AG04450 (cell line): ENCODE measurements around the gene CCR4. TPM values are rescaled to one million over a fixed set of nuclear protein-coding genes. Genes with fewer than 3 reads are reported as not detected.
"Not testable (repeated sequence)": the region's sequence is repeated elsewhere in the genome, so short reads cannot be mapped to it uniquely, and the experiment has no call there.

Experiments
- CTCF ChIA-PET: fragments of 300-600, 350-600 bp; formaldehyde crosslinking; extraction: SDS; loops from one replicate; lab custom pipeline; 2022; ENCODE audit warnings: antibody characterized with exemption, inconsistent platforms; lab: Charles Lee
- POLR2A ChIA-PET: fragments of 350-600 bp; formaldehyde crosslinking; extraction: SDS; loops from one replicate; lab custom pipeline; 2021; ENCODE audit warnings: antibody characterized with exemption, inconsistent platforms; lab: Yijun Ruan, JAX
- DNase-seq: peaks from one replicate; pipeline ENCODE4 v3.0.0-alpha.2; 2011; ENCODE audit warnings: low read depth, low spot score
- H3K27ac ChIP-seq: one replicate; pipeline ENCODE4 v1.5.1; 2012; ENCODE audit warnings: low read depth, low read length, control low read depth
- H3K27me3 ChIP-seq: one replicate; pipeline ENCODE4 v1.6.0; 2012; ENCODE audit warnings: low read length; ENCODE audit not compliant: control insufficient read depth, insufficient read depth
- H3K4me3 ChIP-seq: 2 replicates; pipeline ENCODE4 v1.5.1; 2011; ENCODE audit warnings: mild to moderate bottlenecking, low read depth, low read length, control low read depth
- H3K9me3 ChIP-seq: 2 replicates; pipeline ENCODE4 v1.5.1; 2012; ENCODE audit warnings: low read length; ENCODE audit not compliant: control insufficient read depth, insufficient read depth
- CTCF ChIP-seq: IDR thresholded peaks from 2 replicates; pipeline ENCODE4 v1.5.1; 2011; ENCODE audit warnings: low read depth, low read length, control low read depth, inconsistent platforms
- polyA plus RNA-seq: library from polyadenylated mRNA; depleted of rRNA; stranded (reverse); fragments of >200 nt; gene quantifications from 2 replicates; pipeline ENCODE4 v1.2.3, GENCODE V29; 2011

The CCR4 gene
- polyA plus RNA-seq, 1 experiment: not detected

- Histone ChIP-seq H3K4me3 (no peak overlapping the region), H3K27ac (no peak overlapping the region), H3K9me3 (peaks cover 4% of the 10 kb centered on the region; the same call in 1 of the 2 replicates), H3K27me3 (no peaks in the 10 kb centered on the region)
- ChIA-PET POLR2A (no interaction called here), CTCF (no interaction called here)
- DNase-seq: no peak
- no peak for TF ChIP-seq CTCF
Observed at GRCh38 chr3:32912046-32912445, 39.4 kb upstream of the CCR4 start.

GRCh38 chr3:32913790-32914446 lies 37.5 kb upstream of the CCR4 start:
- Histone ChIP-seq H3K27me3 (peaks cover 4% of the 10 kb centered on the region), H3K4me3 (no peak overlapping the region), H3K27ac (no peak overlapping the region), H3K9me3 (peaks cover 8% of the 10 kb centered on the region; the same call in 1 of the 2 replicates)
- ChIA-PET POLR2A (no interaction called here), CTCF (no interaction called here)
- DNase-seq: no peak
- no peak for TF ChIP-seq CTCF

GRCh38 chr3:32919920-32920319 lies 31.5 kb upstream of the CCR4 start:
- POLR2A ChIA-PET: no interaction called here
- no peak for TF ChIP-seq CTCF
- CTCF ChIA-PET: interaction anchor here (1.2 kb wide), 1 partner anchor 14 kb away, joined by 3 read pairs; no protein-coding TSS in a partner anchor

GRCh38 chr3:32922078-32922477 lies 29.4 kb upstream of the CCR4 start:
- Histone ChIP-seq H3K9me3 (peaks cover 4% of the 10 kb centered on the region; the same call in 1 of the 2 replicates), H3K4me3 (no peak overlapping the region), H3K27ac (no peak overlapping the region), H3K27me3 (peaks cover 6% of the 10 kb centered on the region)
- ChIA-PET CTCF (interaction anchor here (1.4 kb wide), 1 partner anchor 12 kb away, joined by 4 read pairs; no protein-coding TSS in a partner anchor), POLR2A (no interaction called here)
- no peak for DNase-seq
- TF ChIP-seq CTCF: no peak

More at GRCh38 chr3:32919920-32920319, 31.5 kb upstream of the CCR4 start:
- no peak overlapping the region for H3K4me3 ChIP-seq
- peaks cover 6% of the 10 kb centered on the region for H3K27me3 ChIP-seq
- no peak overlapping the region for H3K27ac ChIP-seq
- no peak for DNase-seq
- peaks cover 8% of the 10 kb centered on the region; the same call in 1 of the 2 replicates for H3K9me3 ChIP-seq

- ChIA-PET CTCF (no interaction called here), POLR2A (no interaction called here)
- Histone ChIP-seq H3K4me3 (no peak overlapping the region), H3K9me3 (no peaks in the 10 kb centered on the region), H3K27ac (no peak overlapping the region), H3K27me3 (no peaks in the 10 kb centered on the region)
- no peak for TF ChIP-seq CTCF
- DNase-seq: no peak
Observed at GRCh38 chr3:32930161-32930560, 21.3 kb upstream of the CCR4 start.

GRCh38 chr3:32931273-32931672 lies 20.2 kb upstream of the CCR4 start:
- DNase-seq, POLR2A ChIA-PET, H3K27ac ChIP-seq, H3K9me3 ChIP-seq, H3K4me3 ChIP-seq, H3K27me3 ChIP-seq: not testable (repeated sequence)
- CTCF ChIA-PET: interaction anchor here (0.9 kb wide), 1 partner anchor 143 kb away, joined by 3 read pairs; no protein-coding TSS in a partner anchor
